ENCODE data around the gene CNN3.
A peak's percentile ranks its signal among the peaks of the same experiment; 100 is the strongest.

Gene CNN3

DNA sequence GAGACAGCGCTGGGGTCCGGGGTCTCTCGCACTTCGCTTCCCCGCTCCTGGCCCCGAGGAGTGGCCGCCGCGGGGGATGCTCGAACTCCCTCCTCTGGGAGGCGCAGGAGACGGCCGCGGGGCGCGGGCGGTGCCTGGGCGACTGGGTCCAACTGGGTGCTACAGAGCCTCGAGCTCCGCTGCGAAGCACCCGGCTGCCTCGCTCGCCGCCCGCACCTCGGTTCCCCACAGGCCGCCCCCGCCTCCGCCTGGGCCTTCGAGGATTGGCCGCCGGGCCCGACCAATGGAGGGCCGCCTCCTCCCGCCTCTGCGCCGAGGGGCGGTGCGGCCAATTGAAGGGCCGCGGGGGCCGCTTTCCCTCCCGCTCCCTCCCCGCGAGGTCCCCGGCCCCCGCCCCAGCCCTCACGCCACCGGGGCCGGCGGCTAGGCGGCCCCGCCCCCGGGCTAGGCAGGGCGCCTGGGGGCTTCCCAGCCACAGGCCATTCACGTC, at the start of gene CNN3:
Gene CNN3, minus strand, starts transcription at position 196 of the 490 bp plus-strand sequence. CDS start 216 bp downstream, outside the sequence.
- DNase-seq (ENCODE audit: low read depth in 2 of 2, low spot score in 1 of 2) = peak; percentile 18 to 38

DNA sequence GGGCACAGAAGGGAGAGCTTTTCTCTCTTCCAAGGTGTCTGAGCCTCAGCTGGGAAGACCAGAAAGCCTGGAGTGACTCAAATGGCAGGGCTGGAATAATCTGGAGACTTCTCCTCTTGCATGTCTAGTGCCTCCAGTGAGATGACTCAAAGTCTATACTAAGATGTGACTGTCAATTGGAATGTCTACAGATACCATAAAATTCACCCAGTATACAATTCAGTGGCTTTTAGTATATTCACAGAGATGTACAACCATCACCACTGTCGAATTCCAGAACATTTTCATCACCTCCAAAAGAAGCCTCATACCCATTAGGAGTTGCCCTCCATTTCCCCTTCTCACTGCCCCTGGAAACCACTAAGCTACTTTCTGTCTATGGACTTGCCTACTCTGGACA, 47.9 kb upstream of the CNN3 start:
- DNase-seq (ENCODE audit: low read depth in 2 of 2, low spot score in 1 of 2) = no peak

DNA sequence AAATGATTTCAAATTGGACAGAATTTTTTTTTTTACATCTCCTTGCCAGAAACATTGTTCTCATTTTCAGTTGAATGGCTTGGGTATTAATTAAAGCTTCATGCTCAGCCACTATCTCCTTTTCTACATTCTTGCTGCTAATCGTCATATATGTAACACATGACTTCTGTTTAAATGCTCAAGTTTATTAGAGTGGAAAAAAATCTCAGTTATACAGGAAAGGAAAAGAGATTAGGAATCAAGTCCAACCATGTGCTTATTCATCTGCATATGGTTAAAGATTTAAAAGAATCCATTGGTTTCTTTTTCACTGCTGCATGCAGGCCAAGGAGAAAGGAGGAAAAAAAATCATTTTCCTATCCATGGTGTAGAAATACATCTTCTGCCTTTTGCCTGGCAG, 47.3 kb upstream of the CNN3 start:
- DNase-seq (ENCODE audit: low read depth in 2 of 2, low spot score in 1 of 2) = no peak

DNA sequence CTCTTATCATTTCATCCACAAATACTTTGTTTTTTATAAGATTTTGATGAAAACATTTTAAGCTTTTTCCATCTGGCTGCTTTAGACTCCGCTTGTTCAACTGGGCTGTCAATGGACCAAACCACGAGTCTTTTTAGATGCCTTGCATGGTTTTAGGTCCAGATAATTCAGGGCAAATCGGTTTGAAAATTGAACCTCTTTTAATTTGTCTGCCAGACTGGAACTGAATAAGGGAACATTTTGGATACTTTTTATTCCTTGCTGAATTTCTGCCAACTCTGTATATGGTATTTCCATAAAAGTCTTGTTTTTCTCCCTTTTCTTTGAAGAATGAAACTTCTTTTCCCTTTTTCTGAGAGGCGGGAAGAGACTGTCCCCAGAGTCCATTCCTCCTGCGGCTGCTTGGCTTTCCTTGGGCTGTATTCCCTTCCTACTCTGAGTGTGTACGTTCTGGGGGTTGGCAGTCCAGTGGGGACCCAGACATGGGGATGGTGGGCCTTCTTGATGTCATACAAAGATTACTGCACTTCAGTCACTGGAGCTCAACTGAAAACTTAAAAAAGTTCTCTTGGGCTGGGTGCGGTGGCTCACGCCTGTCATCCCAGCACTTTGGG, 46.5 kb upstream of the CNN3 start:
- DNase-seq (ENCODE audit: low read depth in 2 of 2, low spot score in 1 of 2) = no peak

DNA sequence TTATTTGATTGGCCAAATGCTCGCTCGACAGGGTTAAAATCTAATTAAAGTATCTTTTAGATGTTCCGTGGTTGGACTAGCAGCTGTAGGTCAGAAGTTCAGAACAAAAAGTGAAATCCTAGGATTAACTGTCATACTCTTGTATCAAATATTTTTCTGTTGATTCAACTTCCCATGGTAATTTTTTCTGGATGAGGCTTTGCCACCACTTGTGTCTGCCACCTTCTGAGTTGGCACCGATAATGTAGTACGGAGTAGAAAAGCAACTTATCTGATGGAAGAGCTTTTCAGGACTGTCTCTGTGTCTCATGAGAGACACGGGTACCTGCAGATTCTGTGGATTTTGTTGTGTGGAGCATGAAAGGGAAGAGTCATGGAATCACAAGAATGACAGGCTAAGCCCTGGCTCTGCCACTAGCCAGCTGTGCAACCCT, 44.6 kb upstream of the CNN3 start:
- DNase-seq (ENCODE audit: low read depth in 2 of 2, low spot score in 1 of 2) = no peak

DNA sequence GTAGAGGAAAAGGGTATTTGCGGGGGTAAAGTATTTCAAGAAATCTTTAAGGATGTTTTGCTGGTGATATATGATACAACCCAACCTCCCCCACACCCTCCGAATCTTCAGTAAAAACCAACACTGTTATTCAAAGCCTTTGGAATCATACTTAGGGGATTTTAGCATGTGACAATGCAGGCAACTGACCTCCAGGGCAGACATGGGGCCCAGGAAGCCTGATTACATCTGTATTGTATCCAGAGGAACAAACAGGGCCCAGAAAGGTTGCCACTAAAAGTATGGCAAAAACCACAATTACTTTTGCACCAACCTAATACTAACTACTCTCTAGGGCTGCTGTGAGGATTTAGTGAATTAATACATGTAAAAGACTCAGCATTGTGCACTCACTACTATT, 43.9 kb upstream of the CNN3 start:
- DNase-seq (ENCODE audit: low read depth in 2 of 2, low spot score in 1 of 2) = no peak

DNA sequence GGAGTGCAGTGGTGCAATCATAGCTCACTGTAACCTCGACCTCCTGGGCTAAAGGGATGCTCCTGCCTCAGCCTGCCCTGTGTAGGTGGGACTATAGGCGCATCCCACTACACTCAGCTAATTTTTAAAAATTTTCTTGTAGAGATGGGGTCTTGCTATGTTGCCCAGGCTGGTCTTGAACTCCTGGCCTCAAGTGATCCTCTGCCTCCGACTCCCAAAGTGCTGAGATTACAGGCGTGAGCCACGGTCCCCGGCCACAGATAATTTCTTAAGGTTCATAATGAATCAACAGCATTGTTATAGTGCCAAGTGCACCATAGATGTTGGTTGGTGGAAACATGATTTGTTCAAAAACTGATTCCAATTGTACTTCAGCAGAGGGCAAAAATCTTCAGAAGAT, 42.2 kb upstream of the CNN3 start:
- no peak for DNase-seq (ENCODE audit: low read depth in 2 of 2, low spot score in 1 of 2)

DNA sequence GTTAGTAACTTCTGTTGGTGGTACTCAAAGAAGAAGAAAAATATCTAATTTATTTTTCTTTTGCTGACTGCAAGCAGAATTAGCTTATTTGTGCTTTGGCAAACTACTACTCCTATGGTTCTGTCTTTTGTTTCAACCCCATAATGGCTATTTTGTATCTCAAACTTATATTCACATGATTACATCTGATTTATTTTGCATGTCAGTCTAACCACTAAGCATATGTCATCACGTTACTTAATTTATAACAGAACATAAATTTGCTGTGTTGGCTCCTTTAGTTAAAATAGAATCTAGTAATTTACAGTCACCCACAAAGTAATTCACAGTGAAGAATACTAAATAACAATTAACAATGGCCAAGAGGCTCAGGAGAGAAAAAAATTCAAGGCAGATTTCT, 39.1 kb upstream of the CNN3 start:
- DNase-seq (ENCODE audit: low read depth in 2 of 2, low spot score in 1 of 2) = no peak

DNA sequence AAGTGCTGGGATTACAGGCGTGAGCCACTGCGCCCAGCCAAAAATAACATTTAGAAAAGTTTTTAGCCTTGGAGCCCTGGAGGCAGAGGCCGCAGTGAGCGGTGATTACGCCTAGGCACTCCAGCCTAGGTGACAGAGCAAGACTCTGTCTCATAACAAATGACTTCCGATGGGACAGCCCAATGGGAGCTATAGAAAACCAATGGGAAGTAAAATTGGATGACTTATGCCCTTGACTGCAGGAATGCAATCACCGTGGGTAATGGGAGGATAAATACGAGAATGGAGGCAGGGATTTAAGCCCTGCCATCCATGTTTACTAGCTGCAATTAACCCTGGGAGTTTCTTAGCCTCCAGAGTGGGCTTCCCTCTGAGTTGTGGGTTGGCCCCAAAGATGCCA, 37.0 kb upstream of the CNN3 start:
- DNase-seq (ENCODE audit: low read depth in 2 of 2, low spot score in 1 of 2) = no peak

DNA sequence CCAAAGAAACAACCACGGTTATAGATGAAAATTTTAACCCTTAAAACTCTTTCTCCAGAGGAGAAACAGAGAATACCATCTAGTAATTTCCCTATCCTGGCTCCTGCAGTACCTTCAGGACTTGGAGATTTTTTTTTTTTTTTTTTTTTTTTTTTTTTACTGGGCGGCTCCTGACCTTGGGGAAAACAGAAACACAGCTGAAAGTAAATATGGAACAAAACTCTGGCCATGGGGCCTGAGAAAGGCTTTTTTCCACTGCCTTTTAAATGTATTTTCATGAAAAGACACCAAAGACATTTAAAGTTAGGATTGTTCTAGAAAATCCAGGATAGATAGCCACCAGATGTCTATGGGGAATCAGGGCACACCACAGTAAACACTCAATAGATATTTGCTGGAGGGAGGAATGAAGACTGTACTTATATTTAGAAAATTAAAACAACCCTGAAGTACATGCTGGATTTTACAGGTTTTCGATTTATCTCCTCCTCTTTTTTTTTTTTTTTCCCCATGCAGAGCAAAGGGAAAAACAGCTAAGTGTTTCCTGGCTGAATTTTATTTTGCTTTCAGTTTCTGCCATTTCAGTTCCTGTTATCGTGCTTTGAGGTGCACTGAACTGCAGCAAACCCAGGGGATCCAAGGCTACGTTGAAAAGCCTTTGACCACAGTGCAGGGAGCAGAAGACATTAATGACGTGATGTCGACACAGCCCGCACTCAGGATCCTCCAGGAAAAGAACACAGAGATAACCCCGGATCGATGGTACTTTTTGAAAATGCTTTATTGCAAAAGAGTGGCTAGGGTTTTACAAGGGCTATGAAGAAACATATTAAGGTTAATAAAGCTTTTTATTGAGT, 35.7 kb upstream of the CNN3 start:
- DNase-seq (ENCODE audit: low read depth in 2 of 2, low spot score in 1 of 2) = no peak

DNA sequence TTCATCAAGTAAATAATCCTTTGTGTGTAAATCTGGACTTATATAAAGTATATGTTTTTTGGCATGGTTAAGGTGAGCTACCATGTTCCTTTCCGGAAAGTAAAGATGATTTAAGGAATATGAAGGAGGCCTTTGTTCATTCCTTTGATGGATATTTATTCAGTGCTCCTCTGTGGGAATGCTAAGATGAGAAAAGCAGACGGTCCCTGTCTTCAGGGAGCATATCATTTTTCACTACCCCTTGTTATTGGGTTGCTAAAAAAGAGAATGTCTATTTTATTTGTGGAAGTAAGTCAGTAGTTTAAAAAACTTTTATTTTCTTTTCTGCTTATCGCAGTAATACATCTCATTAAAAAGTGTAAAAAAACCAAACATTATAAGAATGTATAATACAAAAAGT, 35.1 kb upstream of the CNN3 start:
- no peak for DNase-seq (ENCODE audit: low read depth in 2 of 2, low spot score in 1 of 2)

DNA sequence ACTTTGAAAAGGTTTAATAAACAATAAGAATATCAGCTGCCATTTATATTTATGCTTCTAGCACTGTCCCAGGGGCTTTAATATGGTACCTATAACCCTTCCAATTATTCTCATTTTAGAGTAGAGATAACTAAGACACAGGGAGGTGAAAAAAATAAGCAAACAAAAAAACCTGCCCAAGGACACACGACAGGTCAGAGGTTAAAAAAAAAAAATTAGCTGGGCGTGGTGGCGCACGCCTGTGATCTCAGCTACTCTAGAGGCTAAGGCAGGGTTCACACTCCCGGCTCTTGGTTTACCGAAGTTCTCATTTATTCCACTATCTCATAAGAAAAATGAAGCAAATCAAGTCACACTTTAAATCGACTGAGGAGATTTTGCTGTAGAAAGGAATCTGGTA, 34.7 kb upstream of the CNN3 start:
- DNase-seq (ENCODE audit: low read depth in 2 of 2, low spot score in 1 of 2) = no peak

DNA sequence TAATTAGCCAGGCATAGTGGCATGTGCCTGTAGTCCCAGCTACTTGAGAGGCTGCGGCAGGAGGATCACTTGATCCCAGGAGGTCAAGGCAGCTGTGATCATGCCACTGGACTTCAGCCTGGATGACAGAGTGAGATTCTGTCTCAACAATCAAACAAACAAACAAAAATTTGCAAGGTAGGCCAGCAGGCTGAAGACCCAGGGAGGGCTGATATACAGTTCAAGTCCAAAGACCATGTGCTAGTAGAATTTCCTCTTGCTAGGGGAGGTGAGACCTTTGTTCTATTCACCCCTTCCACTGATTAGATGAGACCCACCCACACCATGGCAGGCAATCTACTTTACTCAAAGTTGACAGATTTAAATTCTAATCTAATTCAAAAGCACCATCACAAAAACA, 31.2 kb upstream of the CNN3 start:
- DNase-seq (ENCODE audit: low read depth in 2 of 2, low spot score in 1 of 2) = no peak

DNA sequence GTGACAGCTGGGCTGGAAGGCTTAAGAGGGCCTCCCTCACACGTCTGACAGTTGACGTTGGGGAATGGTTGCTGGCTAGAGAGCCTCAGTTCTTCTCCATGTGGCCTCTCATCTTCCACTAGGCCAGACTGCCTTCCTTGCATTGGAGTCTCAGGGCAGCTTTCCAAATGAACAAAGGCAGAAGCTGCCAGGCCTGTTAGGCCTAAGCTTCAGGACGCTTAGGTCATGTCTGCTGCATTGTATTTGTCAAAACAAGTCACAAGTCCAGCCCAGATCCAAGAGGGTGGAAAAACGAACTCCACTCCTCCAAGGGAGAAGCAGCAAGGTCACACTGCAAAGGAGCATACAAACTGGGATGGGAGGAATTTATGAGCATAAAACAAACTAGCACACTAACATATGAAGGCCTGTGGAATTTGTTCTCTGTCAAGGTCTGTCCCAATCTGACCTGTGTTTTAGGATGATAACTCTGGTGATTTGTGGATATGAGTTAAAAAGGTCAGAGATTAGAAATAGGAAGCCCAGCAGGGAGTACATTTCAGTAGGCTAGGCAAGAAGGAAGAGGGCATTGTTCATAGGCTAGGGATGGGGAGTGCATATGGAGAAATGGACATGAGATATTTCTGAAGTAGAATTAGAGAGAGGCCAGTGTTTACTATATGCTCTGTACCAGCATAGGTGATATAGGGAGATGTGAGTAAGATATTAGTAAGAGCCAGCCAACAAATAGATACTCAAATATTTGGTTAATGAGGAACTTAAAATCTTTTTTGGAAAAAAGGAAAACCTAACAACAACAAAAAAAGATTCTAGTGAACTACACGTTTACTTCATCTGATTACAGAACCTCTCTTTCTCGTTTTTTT, 29.1 kb upstream of the CNN3 start:
- DNase-seq (ENCODE audit: low read depth in 2 of 2, low spot score in 1 of 2) = no peak

DNA sequence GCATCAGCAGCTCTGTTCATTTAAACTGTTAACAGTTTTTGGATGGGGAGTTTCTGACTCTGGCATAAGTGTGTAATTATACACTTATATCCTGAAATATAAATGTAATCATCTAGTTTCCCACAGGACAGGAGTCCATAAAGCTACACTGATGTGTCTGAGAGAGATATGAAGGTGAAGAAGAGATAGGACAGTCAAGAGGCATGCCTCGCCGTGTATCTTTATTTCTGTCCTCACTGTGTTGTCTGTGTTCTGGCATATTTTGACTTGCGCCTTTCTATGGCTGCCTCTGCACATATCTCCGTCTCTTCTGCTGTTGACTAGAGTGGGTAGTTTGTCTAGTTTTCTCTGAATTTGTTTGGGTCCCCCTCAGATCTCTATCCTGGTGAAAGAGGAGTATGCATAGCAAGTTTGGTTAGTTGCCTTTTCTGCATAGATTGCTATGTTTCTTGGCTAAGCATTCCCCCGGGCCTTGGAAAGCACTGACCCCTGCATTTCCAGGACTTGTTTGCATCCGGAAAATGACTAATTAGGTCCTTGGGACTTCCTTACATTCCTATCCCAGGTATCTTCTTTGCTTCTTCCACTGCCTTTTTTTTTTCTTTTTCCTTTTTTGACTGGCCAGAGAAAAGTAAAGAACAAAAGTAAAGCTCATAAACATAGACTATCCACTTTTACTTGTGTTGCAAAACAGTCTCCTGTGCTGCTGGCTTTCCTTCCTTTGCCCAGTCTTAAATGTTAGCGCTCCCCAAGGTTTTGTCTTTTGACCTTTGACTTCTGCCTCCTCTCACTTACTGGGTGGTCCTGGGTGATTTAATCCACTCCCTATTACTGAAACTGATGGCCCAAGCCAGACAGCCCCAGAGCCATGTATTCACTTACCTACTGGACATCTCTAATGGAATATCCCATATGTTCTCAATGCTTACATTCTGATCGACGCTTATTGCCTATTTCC, 27.6 kb upstream of the CNN3 start:
- no peak for DNase-seq (ENCODE audit: low read depth in 2 of 2, low spot score in 1 of 2)

DNA sequence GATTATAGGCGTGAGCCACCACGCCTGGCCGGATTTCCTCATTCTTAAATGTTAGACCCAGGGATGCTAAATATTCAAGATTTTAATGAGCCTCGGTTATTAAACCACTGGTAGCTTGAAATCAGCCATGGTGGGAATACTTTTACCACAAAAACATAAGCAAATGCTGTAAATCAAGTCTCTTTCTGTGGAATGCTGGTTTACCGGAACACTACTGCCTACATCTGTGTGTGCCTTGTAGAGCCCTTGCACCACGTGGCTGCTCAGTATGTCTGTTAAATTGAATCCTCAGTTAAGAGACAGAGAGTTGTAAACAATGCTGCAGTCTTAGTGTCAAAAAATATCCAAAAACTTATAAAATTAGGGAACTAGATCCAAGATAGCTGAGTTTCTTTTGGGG, 26.8 kb upstream of the CNN3 start:
- no peak for DNase-seq (ENCODE audit: low read depth in 2 of 2, low spot score in 1 of 2)

DNA sequence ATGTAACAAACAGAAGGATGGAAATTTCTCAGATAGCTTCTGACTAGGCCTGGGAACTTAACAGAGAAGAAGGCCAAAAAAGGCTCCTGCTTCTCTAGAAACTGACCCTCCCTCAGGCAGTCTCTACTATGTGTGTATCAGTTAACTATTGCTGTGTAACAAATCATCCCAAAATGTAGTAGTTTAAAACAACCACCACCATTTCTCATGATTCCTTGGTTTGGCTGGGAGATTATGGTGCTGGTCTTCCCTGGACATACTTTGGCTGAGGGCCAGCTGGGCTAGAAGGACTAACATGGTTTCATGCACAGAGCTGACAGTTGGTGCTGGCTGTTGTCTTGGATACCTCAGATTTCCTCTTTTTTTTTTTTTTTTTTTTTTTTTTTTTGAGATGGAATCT, 26.2 kb upstream of the CNN3 start:
- no peak for DNase-seq (ENCODE audit: low read depth in 2 of 2, low spot score in 1 of 2)

DNA sequence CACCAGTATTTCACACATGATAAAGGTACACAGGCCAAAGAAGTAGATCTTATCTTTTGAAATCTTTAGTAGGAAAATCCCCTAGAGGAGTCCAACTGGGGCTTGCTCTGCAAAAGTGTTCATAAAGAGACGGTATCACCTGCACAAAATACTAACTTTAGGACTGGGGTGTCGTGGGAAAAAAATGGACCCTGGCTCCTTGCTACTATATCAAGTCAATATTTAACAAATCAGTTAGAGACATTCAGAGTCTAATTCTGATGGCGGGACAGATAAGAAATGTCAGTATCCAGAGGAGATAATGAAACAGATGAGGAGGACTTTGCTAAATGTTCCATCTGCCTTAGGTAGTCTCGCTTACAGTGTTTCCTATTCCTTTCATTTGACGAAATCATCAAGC, 25.6 kb upstream of the CNN3 start:
- no peak for DNase-seq (ENCODE audit: low read depth in 2 of 2, low spot score in 1 of 2)

DNA sequence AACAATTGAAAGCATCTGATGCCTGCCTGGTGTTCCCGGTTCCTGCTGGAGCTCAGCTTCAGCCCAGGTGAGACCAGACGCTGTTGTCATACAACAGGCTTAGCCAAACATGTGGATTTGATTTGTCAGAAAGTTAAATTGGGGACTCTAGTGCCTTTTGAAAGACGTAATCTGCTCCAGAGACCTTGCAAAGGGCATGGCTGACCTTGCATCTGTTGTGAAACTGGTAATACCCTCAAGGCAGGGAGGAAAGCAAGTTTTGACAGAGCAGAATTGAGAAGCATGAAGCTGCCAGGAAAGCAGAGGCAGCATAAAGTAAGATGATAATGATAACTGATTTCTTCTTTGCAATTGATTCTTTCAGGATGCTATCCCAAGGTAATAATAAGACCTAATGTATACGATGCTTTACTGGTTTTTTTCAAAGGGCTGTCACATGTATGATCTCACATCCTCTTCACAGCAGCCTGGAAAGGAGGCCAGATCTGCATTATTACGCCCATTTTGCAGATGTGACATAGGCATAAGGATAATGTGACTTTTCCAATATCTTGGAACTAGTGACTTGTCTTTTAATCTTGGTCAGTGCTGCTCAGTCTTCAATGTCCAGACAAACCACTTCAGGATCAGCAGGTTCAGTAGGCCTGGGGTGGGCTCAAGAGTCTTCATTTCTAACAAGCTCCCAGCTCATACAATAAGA, 24.7 kb upstream of the CNN3 start:
- DNase-seq (ENCODE audit: low read depth in 2 of 2, low spot score in 1 of 2) = no peak

DNA sequence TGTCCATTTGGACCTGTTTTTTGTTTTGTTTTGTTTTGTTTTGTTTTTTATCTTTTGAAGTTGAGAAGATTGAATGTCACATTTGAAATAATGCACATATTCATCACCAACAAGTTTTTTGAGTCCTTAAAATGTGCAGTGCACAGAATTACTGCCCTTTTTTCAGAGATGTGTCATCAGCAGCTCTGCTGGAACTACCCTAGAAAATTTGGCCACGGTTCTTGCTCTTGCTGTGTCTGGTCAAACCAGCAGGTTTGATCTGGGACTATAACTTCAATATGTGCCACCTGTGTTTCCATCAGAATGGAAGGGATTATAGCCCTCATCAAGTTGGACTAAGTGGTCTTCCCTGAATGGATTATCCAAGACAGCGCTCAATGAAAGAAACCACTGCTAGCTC, 24.1 kb upstream of the CNN3 start:
- no peak for DNase-seq (ENCODE audit: low read depth in 2 of 2, low spot score in 1 of 2)

Data from stimulated activated CD8-positive, alpha-beta memory T cell treated with anti-CD3 and anti-CD28 coated beads, Interleukin-4, amount 100 ng/mL, for 1 hour (primary cell).